Cardiac muscle cell (in vitro differentiated cells and primary cell): Measurements from ENCODE around the gene SYN1. TPM values are rescaled to one million over a fixed set of nuclear protein-coding genes. Genes with fewer than 3 reads are reported as not detected.

ENCODE experiments used
- DNase-seq, 2 donors: peaks; one replicate each; pipeline versions ENCODE4 v3.0.0 to v3.0.0-alpha.2; 2010 to 2017; ENCODE audit warnings: low read depth in 1 of 2, low spot score in 1 of 2
- H3K27ac ChIP-seq: fragments of 200-600 bp; sonication (generic); 2 replicates; pipeline ENCODE4 v1.5.1; 2016
- H3K27me3 ChIP-seq: fragments of 200-600 bp; sonication (generic); 2 replicates; pipeline ENCODE4 v1.6.0; 2016; ENCODE audit warnings: control low read depth
- H3K36me3 ChIP-seq: fragments of 200-600 bp; sonication (generic); 2 replicates; pipeline ENCODE4 v1.5.1; 2016; ENCODE audit warnings: control low read depth
- H3K4me1 ChIP-seq: fragments of 200-600 bp; sonication (generic); 2 replicates; pipeline ENCODE4 v1.8.1; 2017; ENCODE audit warnings: low read depth, mild to moderate bottlenecking, mixed run types
- H3K4me3 ChIP-seq: fragments of 200-600 bp; sonication (generic); 2 replicates; pipeline ENCODE4 v1.5.1; 2016; ENCODE audit warnings: mild to moderate bottlenecking
- H3K9me3 ChIP-seq: fragments of 200-600 bp; sonication (generic); 2 replicates; pipeline ENCODE4 v1.5.1; 2017; ENCODE audit warnings: low read depth, mild to moderate bottlenecking, control low read depth
- polyA plus RNA-seq: library from polyadenylated mRNA; unstranded; fragments of >200 nt; fragmentation: Nextera tagmentation; extraction: Ambion mirVana; gene quantifications from 2 replicates; pipeline ENCODE4 v1.2.1, GENCODE V29; 2016
- total RNA-seq: library from RNA; depleted of rRNA; stranded (reverse); fragments of >200 nt; gene quantifications from 2 replicates; pipeline ENCODE4 v1.2.3, GENCODE V29; 2016
- TF ChIP-seq, protein P1 (sequence below): IDR thresholded peaks from 2 replicates; pipeline ENCODE4 v1.5.1; 2012; ENCODE audit warnings: low read depth, mild to moderate bottlenecking, low read length

Gene SYN1
- total and polyA plus RNA-seq, 2 experiments from 2014 or later = 2.0 to 12.6 TPM

DNA sequence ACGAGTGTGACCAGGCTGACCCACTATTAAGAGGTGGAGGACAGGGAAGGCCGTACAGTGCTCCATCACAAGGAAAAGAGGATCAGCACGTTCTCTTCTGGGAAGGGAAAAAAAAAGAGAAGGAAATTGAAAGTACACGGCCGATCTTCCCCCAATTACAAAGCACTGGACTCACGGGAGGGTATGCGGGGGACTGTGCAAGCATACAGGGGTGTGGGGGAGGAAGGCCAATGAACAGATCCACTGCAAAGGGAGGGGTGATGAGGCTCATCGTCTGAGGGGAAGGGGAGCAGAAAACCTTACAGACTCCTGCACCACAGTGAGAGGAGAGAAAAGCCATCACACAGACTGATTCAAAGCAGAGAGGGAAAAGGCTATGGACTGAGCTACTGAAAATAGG is 29.6 kb upstream of the SYN1 start:
- H3K27me3 ChIP-seq = no peaks in the 10 kb centered on the region
- peak in 1 of 2 donors; percentile 18 for DNase-seq
- no peaks in the 10 kb centered on the region for H3K36me3 ChIP-seq
- no peak overlapping the region for H3K27ac ChIP-seq
- no peaks in the 10 kb centered on the region for H3K4me1 ChIP-seq
- TF ChIP-seq, protein P1, sequence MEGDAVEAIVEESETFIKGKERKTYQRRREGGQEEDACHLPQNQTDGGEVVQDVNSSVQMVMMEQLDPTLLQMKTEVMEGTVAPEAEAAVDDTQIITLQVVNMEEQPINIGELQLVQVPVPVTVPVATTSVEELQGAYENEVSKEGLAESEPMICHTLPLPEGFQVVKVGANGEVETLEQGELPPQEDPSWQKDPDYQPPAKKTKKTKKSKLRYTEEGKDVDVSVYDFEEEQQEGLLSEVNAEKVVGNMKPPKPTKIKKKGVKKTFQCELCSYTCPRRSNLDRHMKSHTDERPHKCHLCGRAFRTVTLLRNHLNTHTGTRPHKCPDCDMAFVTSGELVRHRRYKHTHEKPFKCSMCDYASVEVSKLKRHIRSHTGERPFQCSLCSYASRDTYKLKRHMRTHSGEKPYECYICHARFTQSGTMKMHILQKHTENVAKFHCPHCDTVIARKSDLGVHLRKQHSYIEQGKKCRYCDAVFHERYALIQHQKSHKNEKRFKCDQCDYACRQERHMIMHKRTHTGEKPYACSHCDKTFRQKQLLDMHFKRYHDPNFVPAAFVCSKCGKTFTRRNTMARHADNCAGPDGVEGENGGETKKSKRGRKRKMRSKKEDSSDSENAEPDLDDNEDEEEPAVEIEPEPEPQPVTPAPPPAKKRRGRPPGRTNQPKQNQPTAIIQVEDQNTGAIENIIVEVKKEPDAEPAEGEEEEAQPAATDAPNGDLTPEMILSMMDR = no peak
- no peaks in the 10 kb centered on the region for H3K9me3 ChIP-seq
- H3K4me3 ChIP-seq = peak overlapping the region; percentile 93

DNA sequence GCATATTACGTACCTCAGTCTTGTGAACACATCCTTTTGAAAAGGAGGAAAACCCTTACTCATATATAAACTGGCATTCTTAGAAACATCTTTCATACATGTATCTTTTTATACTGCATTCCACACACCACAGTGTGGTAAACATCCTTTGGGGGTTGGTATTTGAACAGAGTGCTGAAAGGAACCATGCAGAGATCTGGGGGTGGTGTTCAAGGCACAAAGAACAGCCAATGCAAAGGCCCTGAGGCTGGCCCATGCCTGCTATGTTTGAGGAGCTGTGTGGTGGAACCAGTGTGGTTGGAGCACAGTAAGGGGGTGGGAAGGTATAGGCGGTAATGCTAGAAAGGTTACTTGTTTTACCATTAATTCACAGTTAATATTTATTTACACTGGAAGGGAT is 28.7 kb upstream of the SYN1 start:
- Histone ChIP-seq H3K36me3 (no peaks in the 10 kb centered on the region), H3K4me3 (no peak overlapping the region), H3K9me3 (no peaks in the 10 kb centered on the region), H3K27me3 (no peaks in the 10 kb centered on the region), H3K4me1 (no peaks in the 10 kb centered on the region), H3K27ac (no peak overlapping the region)
- TF ChIP-seq, protein P1 = no peak
- DNase-seq = peak in 1 of 2 donors; percentile 32

DNA sequence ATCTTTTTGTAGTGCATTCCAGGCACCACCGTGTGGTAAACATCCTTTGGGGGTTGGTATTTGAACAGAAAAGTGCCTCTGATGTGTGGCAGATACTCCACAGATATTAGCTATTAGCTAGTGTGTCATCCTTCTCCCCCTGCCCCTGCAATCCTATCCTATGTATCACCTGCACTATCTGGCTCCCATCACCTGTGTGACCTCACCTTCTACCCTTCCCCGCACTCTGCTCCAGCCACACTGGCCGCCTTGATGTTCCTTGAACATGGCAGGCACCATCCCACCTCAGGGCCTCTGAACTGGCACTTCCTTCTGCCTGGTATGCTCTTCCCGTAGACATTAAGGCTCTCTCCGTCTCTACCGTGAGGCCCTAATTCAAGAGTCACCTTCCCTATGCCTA is 27.0 kb upstream of the SYN1 start:
- TF ChIP-seq, protein P1 = no peak
- no peaks in the 10 kb centered on the region for H3K4me1 ChIP-seq
- no peaks in the 10 kb centered on the region for H3K9me3 ChIP-seq
- no peaks in the 10 kb centered on the region for H3K27me3 ChIP-seq
- DNase-seq = no peak
- H3K27ac ChIP-seq = no peak overlapping the region
- no peaks in the 10 kb centered on the region for H3K36me3 ChIP-seq
- H3K4me3 ChIP-seq = no peak overlapping the region

DNA sequence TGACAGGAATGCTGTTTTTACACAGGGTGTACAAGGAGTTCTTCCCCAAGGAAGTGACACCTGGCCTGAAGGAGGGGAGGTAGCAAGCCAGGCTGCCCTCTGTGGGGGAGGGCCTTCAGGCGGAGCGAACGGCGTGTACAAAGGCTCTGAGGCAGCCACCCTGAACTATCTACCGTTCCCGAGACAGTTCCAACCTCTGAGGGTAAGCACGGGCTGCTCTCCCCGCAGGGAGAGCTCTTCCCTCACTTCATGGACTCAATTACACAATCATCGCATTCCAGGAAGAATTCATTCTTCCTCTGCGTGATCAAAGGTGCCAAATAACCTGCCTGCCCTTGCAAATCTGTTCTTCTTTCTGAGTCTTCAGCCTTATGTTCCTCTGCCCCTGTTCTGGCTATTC is 25.9 kb upstream of the SYN1 start:
- H3K27me3 ChIP-seq = no peaks in the 10 kb centered on the region

DNA sequence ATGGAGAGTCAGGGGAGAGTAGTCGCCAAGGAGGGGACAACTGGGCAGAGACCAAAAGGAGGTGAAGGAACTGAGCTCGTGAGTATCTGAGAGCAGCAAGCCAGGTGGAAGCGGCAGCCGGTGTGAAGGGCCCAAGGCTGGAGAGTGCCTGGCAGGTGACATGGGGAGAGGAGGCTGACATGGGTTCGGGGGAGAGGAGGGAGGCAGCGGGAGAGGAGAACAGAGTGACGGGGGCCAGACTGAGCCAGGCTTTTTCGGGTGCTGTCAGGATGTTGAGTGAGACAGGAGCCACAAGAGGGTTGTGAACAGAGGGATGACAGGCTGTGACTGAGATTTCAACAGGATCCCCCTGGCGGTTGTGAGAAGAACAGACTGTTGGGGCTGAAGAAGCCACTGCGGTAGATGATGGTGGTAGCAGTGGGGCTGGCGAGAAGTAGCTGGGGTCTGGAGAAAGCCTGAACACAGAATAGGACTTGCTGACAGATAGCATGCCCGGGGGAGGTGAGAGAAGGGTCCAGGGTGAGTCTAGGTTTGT is 25.0 kb upstream of the SYN1 start:
- Histone ChIP-seq H3K27me3 (no peaks in the 10 kb centered on the region), H3K4me1 (no peaks in the 10 kb centered on the region), H3K9me3 (no peaks in the 10 kb centered on the region), H3K4me3 (no peak overlapping the region), H3K27ac (peak overlapping the region; percentile 60), H3K36me3 (peaks cover 10% of the 10 kb centered on the region)
- TF ChIP-seq, protein P1 = peak; percentile 55
- DNase-seq = peak; percentile 54 to 61

More for the DNA sequence above, 25.9 kb upstream of the SYN1 start:
- Histone ChIP-seq H3K4me1 (no peaks in the 10 kb centered on the region), H3K27ac (no peak overlapping the region), H3K36me3 (peaks cover 3% of the 10 kb centered on the region), H3K9me3 (no peaks in the 10 kb centered on the region), H3K4me3 (no peak overlapping the region)
- peak in 1 of 2 donors; percentile 43 for DNase-seq
- TF ChIP-seq, protein P1 = no peak
